Transverse colon (tissue), 3 donors: ENCODE measurements around the gene EYS.
"Not testable (repeated sequence)": the region's sequence is repeated elsewhere in the genome, so short reads cannot be mapped to it uniquely, and the experiment has no call there.

Source experiments
- EP300 ChIP-seq: sonication (generic); formaldehyde crosslinking; IDR thresholded peaks from one replicate; pipeline ENCODE4 v1.6.1; 2017; ENCODE audit warnings: antibody characterized with exemption, low read depth
- POLR2A ChIP-seq: fragments of 450-650 bp; IDR thresholded peaks from one replicate; pipeline ENCODE4 v1.6.1; 2016; ENCODE audit warnings: antibody characterized with exemption, mild to moderate bottlenecking, moderate library complexity
- TF ChIP-seq, protein P1 (sequence below), 5 experiments: fragments of 200-600 bp in 3 of 5; fragments of 450-650 bp in 2 of 5; sonication (generic) in 3 of 5; IDR thresholded peaks; 1 replicate in 2 of 5; 2 replicates in 3 of 5; pipeline ENCODE4 v1.5.1; 2016 to 2017; ENCODE audit warnings: antibody characterized with exemption in 5 of 5, inconsistent platforms in 3 of 5, mild to moderate bottlenecking in 2 of 5, moderate library complexity in 1 of 5

GRCh38 chr6:65569056-65569455 lies 138.0 kb downstream of the EYS start:
- TF ChIP-seq, protein P1, sequence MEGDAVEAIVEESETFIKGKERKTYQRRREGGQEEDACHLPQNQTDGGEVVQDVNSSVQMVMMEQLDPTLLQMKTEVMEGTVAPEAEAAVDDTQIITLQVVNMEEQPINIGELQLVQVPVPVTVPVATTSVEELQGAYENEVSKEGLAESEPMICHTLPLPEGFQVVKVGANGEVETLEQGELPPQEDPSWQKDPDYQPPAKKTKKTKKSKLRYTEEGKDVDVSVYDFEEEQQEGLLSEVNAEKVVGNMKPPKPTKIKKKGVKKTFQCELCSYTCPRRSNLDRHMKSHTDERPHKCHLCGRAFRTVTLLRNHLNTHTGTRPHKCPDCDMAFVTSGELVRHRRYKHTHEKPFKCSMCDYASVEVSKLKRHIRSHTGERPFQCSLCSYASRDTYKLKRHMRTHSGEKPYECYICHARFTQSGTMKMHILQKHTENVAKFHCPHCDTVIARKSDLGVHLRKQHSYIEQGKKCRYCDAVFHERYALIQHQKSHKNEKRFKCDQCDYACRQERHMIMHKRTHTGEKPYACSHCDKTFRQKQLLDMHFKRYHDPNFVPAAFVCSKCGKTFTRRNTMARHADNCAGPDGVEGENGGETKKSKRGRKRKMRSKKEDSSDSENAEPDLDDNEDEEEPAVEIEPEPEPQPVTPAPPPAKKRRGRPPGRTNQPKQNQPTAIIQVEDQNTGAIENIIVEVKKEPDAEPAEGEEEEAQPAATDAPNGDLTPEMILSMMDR (IDR thresholded peaks at IDR 0.05): not testable (repeated sequence)
- TF ChIP-seq EP300, POLR2A: not testable (repeated sequence)
